ENCODE data around the gene DDX31.

Gene DDX31

GRCh38 chr9:132609184-132609583 lies 60.6 kb downstream of the DDX31 start:
- no peaks in the 10 kb centered on the region for H3K27me3 ChIP-seq
- no peak overlapping the region for H3K27ac ChIP-seq
- H3K4me1 ChIP-seq (ENCODE audit: control insufficient read depth in 1 of 2, insufficient read depth in 1 of 2, low read depth in 1 of 2, low read length in 1 of 2): no peaks in the 10 kb centered on the region
- no peak for TF ChIP-seq CTCF (IDR thresholded peaks at IDR 0.05)
- H3K36me3 ChIP-seq: peaks cover 9% of the 10 kb centered on the region
- no peaks in the 10 kb centered on the region for H3K9me3 ChIP-seq
- H3K4me3 ChIP-seq (ENCODE audit: low read depth in 1 of 2, low read length in 1 of 2): no peak overlapping the region

GRCh38 chr9:132606066-132606465 lies 63.7 kb downstream of the DDX31 start:
- no peaks in the 10 kb centered on the region for H3K9me3 ChIP-seq
- no peaks in the 10 kb centered on the region for H3K27me3 ChIP-seq
- no peak for TF ChIP-seq CTCF (IDR thresholded peaks at IDR 0.05)
- H3K36me3 ChIP-seq: no peaks in the 10 kb centered on the region
- H3K4me3 ChIP-seq (ENCODE audit: low read depth in 1 of 2, low read length in 1 of 2): no peak overlapping the region
- H3K27ac ChIP-seq: no peak overlapping the region
- no peaks in the 10 kb centered on the region for H3K4me1 ChIP-seq (ENCODE audit: control insufficient read depth in 1 of 2, insufficient read depth in 1 of 2, low read depth in 1 of 2, low read length in 1 of 2)

- Histone ChIP-seq H3K4me1 (ENCODE audit: control insufficient read depth in 1 of 2, insufficient read depth in 1 of 2, low read depth in 1 of 2, low read length in 1 of 2) (no peaks in the 10 kb centered on the region), H3K36me3 (no peaks in the 10 kb centered on the region), H3K4me3 (ENCODE audit: low read depth in 1 of 2, low read length in 1 of 2) (no peak overlapping the region), H3K9me3 (no peaks in the 10 kb centered on the region), H3K27me3 (no peaks in the 10 kb centered on the region), H3K27ac (no peak overlapping the region)
- TF ChIP-seq CTCF (IDR thresholded peaks at IDR 0.05): no peak
Observed at GRCh38 chr9:132605387-132605786, 64.4 kb downstream of the DDX31 start.

- H3K27ac ChIP-seq: no peak overlapping the region
- no peaks in the 10 kb centered on the region for H3K36me3 ChIP-seq
Observed at GRCh38 chr9:132602207-132602606, 67.6 kb downstream of the DDX31 start.

GRCh38 chr9:132600326-132600984 lies 69.3 kb downstream of the DDX31 start:
- TF ChIP-seq CTCF (IDR thresholded peaks at IDR 0.05): no peak
- H3K27ac ChIP-seq: no peak overlapping the region
- H3K36me3 ChIP-seq: no peaks in the 10 kb centered on the region
- H3K9me3 ChIP-seq: no peaks in the 10 kb centered on the region
- H3K4me3 ChIP-seq (ENCODE audit: low read depth in 1 of 2, low read length in 1 of 2): no peak overlapping the region
- H3K4me1 ChIP-seq (ENCODE audit: control insufficient read depth in 1 of 2, insufficient read depth in 1 of 2, low read depth in 1 of 2, low read length in 1 of 2): no peaks in the 10 kb centered on the region
- H3K27me3 ChIP-seq: no peaks in the 10 kb centered on the region

More at GRCh38 chr9:132602207-132602606, 67.6 kb downstream of the DDX31 start:
- no peak for TF ChIP-seq CTCF (IDR thresholded peaks at IDR 0.05)
- Histone ChIP-seq H3K4me3 (ENCODE audit: low read depth in 1 of 2, low read length in 1 of 2) (no peak overlapping the region), H3K4me1 (ENCODE audit: control insufficient read depth in 1 of 2, insufficient read depth in 1 of 2, low read depth in 1 of 2, low read length in 1 of 2) (no peaks in the 10 kb centered on the region), H3K9me3 (no peaks in the 10 kb centered on the region), H3K27me3 (no peaks in the 10 kb centered on the region)

Measured in neutrophil (primary cell).